ENCODE results near the gene RANBP2.
"Not testable (repeated sequence)": the region's sequence is repeated elsewhere in the genome, so short reads cannot be mapped to it uniquely, and the experiment has no call there.

GRCh38 chr2:108680805-108681204 lies 38.5 kb upstream of the RANBP2 start:
- TF ChIP-seq CTCF (IDR thresholded peaks at IDR 0.05; ENCODE audit: low read depth, low read length, poor library complexity, severe bottlenecking); EZH2phosphoT487 (IDR thresholded peaks at IDR 0.05; ENCODE audit: borderline replicate concordance, low read length): not testable (repeated sequence)
